HEK293 (cell line): ENCODE results near the gene CADM1.

Experiments
- CTCF ChIA-PET: fragments of 350-600 bp; formaldehyde crosslinking; extraction: SDS; loops from one replicate; lab custom pipeline; 2021; ENCODE audit warnings: antibody characterized with exemption; lab: Yijun Ruan, JAX
- POLR2A ChIA-PET: fragments of 300-600 bp; formaldehyde crosslinking; extraction: SDS; loops from one replicate; lab custom pipeline; 2020; ENCODE audit warnings: antibody characterized with exemption, inconsistent platforms; lab: Yijun Ruan, JAX
- H3K27ac ChIP-seq: fragments of 200-500 bp; sonication (Bioruptor generic); 2 replicates; pipeline ENCODE4 v1.5.1; 2014; ENCODE audit warnings: low read depth, low read length, control low read depth, inconsistent platforms; ENCODE audit errors: extremely low read depth
- H3K36me3 ChIP-seq, 2 experiments: fragments of 200-500 bp in 1 of 2; sonication (Bioruptor generic) in 1 of 2; 1 replicate in 1 of 2; 2 replicates in 1 of 2; pipeline ENCODE4 v1.5.1; 2014 to 2017; ENCODE audit warnings: inconsistent platforms in 2 of 2, low read length in 2 of 2; ENCODE audit not compliant: control insufficient read depth in 2 of 2, insufficient read depth in 1 of 2
- H3K4me1 ChIP-seq: fragments of 200-500 bp; sonication (Bioruptor generic); 2 replicates; pipeline ENCODE4 v1.5.1; 2014; ENCODE audit warnings: mild to moderate bottlenecking, low read length, inconsistent platforms; ENCODE audit not compliant: control insufficient read depth, insufficient read depth
- H3K4me3 ChIP-seq: 2 replicates; pipeline ENCODE4 v1.5.1; 2011; ENCODE audit warnings: low read depth, mild to moderate bottlenecking, control low read depth, low read length, moderate library complexity
- H3K9me3 ChIP-seq: fragments of 200-500 bp; sonication (Bioruptor generic); 2 replicates; pipeline ENCODE4 v1.5.1; 2014; ENCODE audit warnings: low read depth, low read length, inconsistent platforms; ENCODE audit not compliant: control insufficient read depth, insufficient read depth
- AEBP2 ChIP-seq: fragments of 450-650 bp; formaldehyde crosslinking; IDR thresholded peaks from 2 replicates; pipeline ENCODE4 v1.5.1; 2016; ENCODE audit warnings: missing biosample characterization, missing genetic modification characterization, borderline replicate concordance
- GLI2 ChIP-seq: fragments of 450-650 bp; formaldehyde crosslinking; IDR thresholded peaks from 2 replicates; pipeline ENCODE4; 2017; ENCODE audit warnings: missing biosample characterization, missing genetic modification characterization, low read depth, borderline replicate concordance
- OSR2 ChIP-seq: fragments of 450-650 bp; formaldehyde crosslinking; IDR thresholded peaks from 2 replicates; pipeline ENCODE4 v1.5.1; 2016; ENCODE audit warnings: missing biosample characterization, missing genetic modification characterization
- PRDM4 ChIP-seq: fragments of 450-650 bp; formaldehyde crosslinking; IDR thresholded peaks from 2 replicates; pipeline ENCODE4 v1.5.1; 2017; ENCODE audit warnings: missing biosample characterization, missing genetic modification characterization
- PRDM6 ChIP-seq: fragments of 450-650 bp; formaldehyde crosslinking; IDR thresholded peaks from 2 replicates; pipeline ENCODE4 v1.5.1; 2017; ENCODE audit warnings: missing biosample characterization, missing genetic modification characterization
- REPIN1 ChIP-seq: fragments of 450-650 bp; formaldehyde crosslinking; IDR thresholded peaks from 2 replicates; pipeline ENCODE4 v1.5.1; 2017; ENCODE audit warnings: missing biosample characterization, missing genetic modification characterization, low read depth
- SP2 ChIP-seq: fragments of 450-650 bp; formaldehyde crosslinking; IDR thresholded peaks from 2 replicates; pipeline ENCODE4 v1.5.1; 2016; ENCODE audit warnings: missing biosample characterization, missing genetic modification characterization
- TCF7L2 ChIP-seq: IDR thresholded peaks from 2 replicates; pipeline ENCODE4 v1.6.1; 2011; ENCODE audit warnings: low read depth, mild to moderate bottlenecking, inconsistent platforms, low read length, moderate library complexity, borderline replicate concordance
- TSHZ1 ChIP-seq: fragments of 450-650 bp; formaldehyde crosslinking; IDR thresholded peaks from 2 replicates; pipeline ENCODE4 v1.5.1; 2016; ENCODE audit warnings: missing biosample characterization, missing genetic modification characterization, borderline replicate concordance
- ZBTB1 ChIP-seq: fragments of 450-650 bp; formaldehyde crosslinking; IDR thresholded peaks from 2 replicates; pipeline ENCODE4 v1.5.1; 2016; ENCODE audit warnings: missing biosample characterization, missing genetic modification characterization
- ZBTB17 ChIP-seq: fragments of 450-650 bp; formaldehyde crosslinking; IDR thresholded peaks from 2 replicates; pipeline ENCODE4 v1.5.1; 2016; ENCODE audit warnings: missing biosample characterization, missing genetic modification characterization
- ZBTB20 ChIP-seq: fragments of 450-650 bp; formaldehyde crosslinking; IDR thresholded peaks from 2 replicates; pipeline ENCODE4 v1.5.1; 2016; ENCODE audit warnings: missing biosample characterization, missing genetic modification characterization
- ZFP3 ChIP-seq: fragments of 450-650 bp; formaldehyde crosslinking; IDR thresholded peaks from 2 replicates; pipeline ENCODE4 v1.5.1; 2016; ENCODE audit warnings: low read depth, missing biosample characterization, missing genetic modification characterization
- ZNF10 ChIP-seq: fragments of 450-650 bp; formaldehyde crosslinking; IDR thresholded peaks from 2 replicates; pipeline ENCODE4 v1.5.1; 2017; ENCODE audit warnings: missing biosample characterization, missing genetic modification characterization
- ZNF223 ChIP-seq: fragments of 450-650 bp; formaldehyde crosslinking; IDR thresholded peaks from 2 replicates; pipeline ENCODE4 v1.5.1; 2016; ENCODE audit warnings: missing biosample characterization, missing genetic modification characterization
- ZNF24 ChIP-seq: fragments of 450-650 bp; formaldehyde crosslinking; IDR thresholded peaks from 2 replicates; pipeline ENCODE4 v1.5.1; 2016; ENCODE audit warnings: missing biosample characterization, missing genetic modification characterization
- ZNF248 ChIP-seq: fragments of 450-650 bp; formaldehyde crosslinking; IDR thresholded peaks from 2 replicates; pipeline ENCODE4 v1.5.1; 2017; ENCODE audit warnings: missing biosample characterization, missing genetic modification characterization
- ZNF26 ChIP-seq: fragments of 450-650 bp; formaldehyde crosslinking; IDR thresholded peaks from 2 replicates; pipeline ENCODE4 v1.5.1; 2016; ENCODE audit warnings: missing biosample characterization, missing genetic modification characterization
- ZNF341 ChIP-seq: fragments of 450-650 bp; formaldehyde crosslinking; IDR thresholded peaks from 2 replicates; pipeline ENCODE4; 2016; ENCODE audit warnings: low read depth, missing biosample characterization, missing genetic modification characterization
- ZNF423 ChIP-seq: fragments of 450-650 bp; formaldehyde crosslinking; IDR thresholded peaks from 2 replicates; pipeline ENCODE4 v1.5.1; 2016; ENCODE audit warnings: missing biosample characterization, missing genetic modification characterization
- ZNF585B ChIP-seq: fragments of 450-650 bp; formaldehyde crosslinking; IDR thresholded peaks from 2 replicates; pipeline ENCODE4 v1.5.1; 2016; ENCODE audit warnings: missing biosample characterization, missing genetic modification characterization
- ZNF623 ChIP-seq: fragments of 450-650 bp; formaldehyde crosslinking; IDR thresholded peaks from 2 replicates; pipeline ENCODE4 v1.5.1; 2016; ENCODE audit warnings: missing biosample characterization, missing genetic modification characterization
- ZNF76 ChIP-seq: fragments of 450-650 bp; formaldehyde crosslinking; IDR thresholded peaks from 2 replicates; pipeline ENCODE4; 2016; ENCODE audit warnings: low read depth, missing biosample characterization, missing genetic modification characterization, borderline replicate concordance
- ZXDB ChIP-seq: fragments of 450-650 bp; formaldehyde crosslinking; IDR thresholded peaks from 2 replicates; pipeline ENCODE4 v1.5.1; 2016; ENCODE audit warnings: missing biosample characterization, missing genetic modification characterization

CADM1 gene

GRCh38 chr11:115420505-115420904 is 83.7 kb downstream of the CADM1 start (continued):
- no peak for TF ChIP-seq TSHZ1
- no peak for TF ChIP-seq ZNF76 (tag by site-specific recombination)
- TF ChIP-seq ZXDB (tag by site-specific recombination), result peak; percentile 50; the same call in 1 of the 2 replicates
- TF ChIP-seq ZNF223 (tag by site-specific recombination), result no peak
- TF ChIP-seq ZNF341, result no peak
- peak; percentile 63; the same call in 1 of the 2 replicates for TF ChIP-seq GLI2 (tag by site-specific recombination)
- no peak for TF ChIP-seq ZNF623
- peak; percentile 76 for TF ChIP-seq ZNF24 (tag by site-specific recombination)
- TF ChIP-seq ZNF248 (tag by site-specific recombination), result no peak
- TF ChIP-seq ZNF423, result no peak
- peak; percentile 56; the same call in 1 of the 2 replicates for TF ChIP-seq PRDM4 (tag by site-specific recombination)
- TF ChIP-seq, all 188 proteins: peak for 22

- Histone ChIP-seq H3K36me3 (no peaks in the 10 kb centered on the region), H3K9me3 (no peaks in the 10 kb centered on the region), H3K4me1 (peaks cover 16% of the 10 kb centered on the region), H3K27ac (no peak overlapping the region), H3K4me3 (no peak overlapping the region)
- ChIA-PET CTCF (no interaction called here), POLR2A (no interaction called here)
- no peak for TF ChIP-seq ZFP3 (tag by site-specific recombination)
- no peak for TF ChIP-seq ZNF26 (tag by site-specific recombination)
- no peak for TF ChIP-seq REPIN1 (tag by site-specific recombination)
- peak; percentile 72 for TF ChIP-seq PRDM6
- no peak for TF ChIP-seq ZNF10 (tag by site-specific recombination)
- TF ChIP-seq ZBTB20 (tag by site-specific recombination), result no peak
- TF ChIP-seq TSHZ1, result no peak
- no peak for TF ChIP-seq ZBTB1
- peak; percentile 69; the same call in 1 of the 2 replicates for TF ChIP-seq OSR2 (tag by site-specific recombination)
- TF ChIP-seq ZBTB17 (tag by site-specific recombination), result no peak
- no peak for TF ChIP-seq ZNF585B (tag by site-specific recombination)
- no peak; the same call in 1 of the 2 replicates for TF ChIP-seq TCF7L2
- no peak for TF ChIP-seq AEBP2
- TF ChIP-seq SP2, result no peak
These were observed 85.6 kb downstream of the CADM1 start for GRCh38 chr11:115418626-115419025.
